ENCODE results near the gene AGMO. TPM values are rescaled to one million over a fixed set of nuclear protein-coding genes. Genes with fewer than 3 reads are reported as not detected.

The AGMO gene
- total RNA-seq, 1 experiment from 2014 or later = not detected

GRCh38 chr7:15175152-15175551, 386.7 kb downstream of the AGMO start:
- Histone ChIP-seq H3K4me2 (ENCODE audit: low read length) (no peak overlapping the region), H3K9me3 (ENCODE audit: control insufficient read depth in 1 of 2, insufficient read depth in 1 of 2, low read depth in 1 of 2, low read length in 2 of 2) (no peaks in the 10 kb centered on the region), H4K20me1 (ENCODE audit: insufficient read depth) (no peaks in the 10 kb centered on the region), H2AFZ (ENCODE audit: low read depth, low read length, poor library complexity, severe bottlenecking) (no peak overlapping the region), H3K27me3 (ENCODE audit: insufficient read depth, low read length) (no peaks in the 10 kb centered on the region), H3K36me3 (ENCODE audit: control insufficient read depth in 1 of 2, insufficient read depth in 2 of 2, low read length in 2 of 2) (no peaks in the 10 kb centered on the region), H3K27ac (ENCODE audit: low read depth, low read length) (no peak overlapping the region), H3K79me2 (ENCODE audit: insufficient read depth, low read length) (no peaks in the 10 kb centered on the region), H3K4me3 (replicated peaks in 1 of 2; ENCODE audit: low read depth in 1 of 2, low read length in 2 of 2) (no peak overlapping the region), H3K4me1 (ENCODE audit: control insufficient read depth in 1 of 2, insufficient read depth in 2 of 2, low read length in 2 of 2) (no peaks in the 10 kb centered on the region), H3K9ac (ENCODE audit: low read length) (no peak overlapping the region), H3K9me2 (ENCODE audit: insufficient read depth) (no peaks in the 10 kb centered on the region)
- ATAC-seq (no peak), DNase-seq (ENCODE audit: low read depth, low spot score) (no peak)
- no peak for TF ChIP-seq ZBTB33 (IDR thresholded peaks at IDR 0.05; ENCODE audit: extremely low read depth, insufficient replicate concordance, low read length)
- no peak for TF ChIP-seq TCF7L2 (IDR thresholded peaks at IDR 0.05; ENCODE audit: borderline replicate concordance, extremely low read depth, insufficient read depth, insufficient read length)
- no peak for TF ChIP-seq CEBPB (IDR thresholded peaks at IDR 0.05; ENCODE audit: low read depth)
- no peak for TF ChIP-seq POLR2AphosphoS5 (IDR thresholded peaks at IDR 0.05; ENCODE audit: low read depth, low read length)
- RAD21 ChIA-PET (ENCODE audit: low non-redundant PET in 1 of 2, low total read pairs in 2 of 2, uncharacterized antibody in 2 of 2, unreplicated experiment in 2 of 2) = no interaction called here
- intact Hi-C loops (cut with micrococcal nuclease) = no loop called here
- CTCF ChIA-PET = no interaction called here
- no TSS peak for BruUV-seq (replicated peaks)
- POLR2A ChIA-PET = no interaction called here

GRCh38 chr7:15174485-15174884, 387.3 kb downstream of the AGMO start:
- Histone ChIP-seq H3K9me2 (ENCODE audit: insufficient read depth) (no peaks in the 10 kb centered on the region), H4K20me1 (ENCODE audit: insufficient read depth) (no peaks in the 10 kb centered on the region), H2AFZ (ENCODE audit: low read depth, low read length, poor library complexity, severe bottlenecking) (no peak overlapping the region), H3K4me2 (ENCODE audit: low read length) (no peak overlapping the region), H3K9ac (ENCODE audit: low read length) (no peak overlapping the region), H3K4me1 (ENCODE audit: control insufficient read depth in 1 of 2, insufficient read depth in 2 of 2, low read length in 2 of 2) (no peaks in the 10 kb centered on the region), H3K27ac (ENCODE audit: low read depth, low read length) (no peak overlapping the region), H3K27me3 (ENCODE audit: insufficient read depth, low read length) (no peaks in the 10 kb centered on the region), H3K9me3 (ENCODE audit: control insufficient read depth in 1 of 2, insufficient read depth in 1 of 2, low read depth in 1 of 2, low read length in 2 of 2) (no peaks in the 10 kb centered on the region), H3K4me3 (replicated peaks in 1 of 2; ENCODE audit: low read depth in 1 of 2, low read length in 2 of 2) (no peak overlapping the region), H3K79me2 (ENCODE audit: insufficient read depth, low read length) (no peaks in the 10 kb centered on the region), H3K36me3 (ENCODE audit: control insufficient read depth in 1 of 2, insufficient read depth in 2 of 2, low read length in 2 of 2) (no peaks in the 10 kb centered on the region)
- BruUV-seq (replicated peaks) = no TSS peak
- intact Hi-C loops (cut with micrococcal nuclease) = no loop called here
- TF ChIP-seq MAX (IDR thresholded peaks at IDR 0.05) = no peak
- TF ChIP-seq EZH2 (IDR thresholded peaks at IDR 0.05) = no peak
- TF ChIP-seq POLR2AphosphoS5 (IDR thresholded peaks at IDR 0.05; ENCODE audit: low read depth, low read length) = no peak
- no peak for TF ChIP-seq ZNF274 (IDR thresholded peaks at IDR 0.05; ENCODE audit: low read depth, low read length)
- TF ChIP-seq ATF3 (IDR thresholded peaks at IDR 0.05) = no peak
- TF ChIP-seq ELF1 (IDR thresholded peaks at IDR 0.05; ENCODE audit: borderline replicate concordance, low read depth) = no peak
- TF ChIP-seq CTCF (IDR thresholded peaks at IDR 0.05 in 2 of 3, conservative IDR thresholded peaks at IDR 0.05 in 1 of 3; ENCODE audit: borderline replicate concordance in 1 of 3, insufficient read depth in 1 of 3, low read depth in 2 of 3, low read length in 2 of 3) = no peak
- TF ChIP-seq JUND (IDR thresholded peaks at IDR 0.05) = no peak
- TF ChIP-seq POLR2A (IDR thresholded peaks at IDR 0.05; ENCODE audit: borderline replicate concordance, extremely low read depth, insufficient read depth, insufficient read length) = no peak
- no peak for TF ChIP-seq SRF (IDR thresholded peaks at IDR 0.05; ENCODE audit: low read depth)
- no peak for TF ChIP-seq RAD21 (IDR thresholded peaks at IDR 0.05; ENCODE audit: low read depth)
- no peak for TF ChIP-seq ZBTB33 (IDR thresholded peaks at IDR 0.05; ENCODE audit: extremely low read depth, insufficient replicate concordance, low read length)
- no peak for TF ChIP-seq SP1 (IDR thresholded peaks at IDR 0.05; ENCODE audit: low read depth)
- ATAC-seq (no peak), DNase-seq (ENCODE audit: low read depth, low spot score) (no peak)
- CTCF ChIA-PET = no interaction called here
- POLR2A ChIA-PET = no interaction called here
- RAD21 ChIA-PET (ENCODE audit: low non-redundant PET in 1 of 2, low total read pairs in 2 of 2, uncharacterized antibody in 2 of 2, unreplicated experiment in 2 of 2) = no interaction called here
